HUES64 (cell line): ENCODE measurements around the gene DNAL1.

Experiments
- H3K27ac ChIP-seq: 2 replicates; pipeline ENCODE4 v1.7.0; 2013; ENCODE audit warnings: low read depth, low read length, inconsistent platforms
- H3K27me3 ChIP-seq: 2 replicates; pipeline ENCODE4 v1.6.1; 2013; ENCODE audit warnings: mild to moderate bottlenecking, low read length; ENCODE audit not compliant: insufficient read depth
- H3K36me3 ChIP-seq: 2 replicates; pipeline ENCODE4 v1.6.1; 2013; ENCODE audit warnings: mild to moderate bottlenecking, low read length; ENCODE audit not compliant: insufficient read depth
- H3K4me1 ChIP-seq: 2 replicates; pipeline ENCODE4 v1.6.1; 2013; ENCODE audit warnings: mild to moderate bottlenecking, low read length, moderate library complexity; ENCODE audit not compliant: insufficient read depth
- H3K4me3 ChIP-seq: 2 replicates; pipeline ENCODE4 v1.5.1; 2013; ENCODE audit warnings: mild to moderate bottlenecking, low read length, moderate library complexity
- H3K9ac ChIP-seq: 2 replicates; pipeline ENCODE4 v1.6.1; 2013; ENCODE audit warnings: mild to moderate bottlenecking, low read depth, low read length
- H3K9me3 ChIP-seq: 2 replicates; pipeline ENCODE4 v1.6.1; 2013; ENCODE audit warnings: low read depth, low read length; ENCODE audit not compliant: insufficient read depth
- WGBS: fragments of 150-250, 120-280 bp; methylation state at CpG from one replicate; pipeline ENCODE4 v1.1.7; 2013; ENCODE audit warnings: missing lambda C conversion rate; 5-methylcytosine and 5-hydroxymethylcytosine counted together

DNAL1 gene

DNA sequence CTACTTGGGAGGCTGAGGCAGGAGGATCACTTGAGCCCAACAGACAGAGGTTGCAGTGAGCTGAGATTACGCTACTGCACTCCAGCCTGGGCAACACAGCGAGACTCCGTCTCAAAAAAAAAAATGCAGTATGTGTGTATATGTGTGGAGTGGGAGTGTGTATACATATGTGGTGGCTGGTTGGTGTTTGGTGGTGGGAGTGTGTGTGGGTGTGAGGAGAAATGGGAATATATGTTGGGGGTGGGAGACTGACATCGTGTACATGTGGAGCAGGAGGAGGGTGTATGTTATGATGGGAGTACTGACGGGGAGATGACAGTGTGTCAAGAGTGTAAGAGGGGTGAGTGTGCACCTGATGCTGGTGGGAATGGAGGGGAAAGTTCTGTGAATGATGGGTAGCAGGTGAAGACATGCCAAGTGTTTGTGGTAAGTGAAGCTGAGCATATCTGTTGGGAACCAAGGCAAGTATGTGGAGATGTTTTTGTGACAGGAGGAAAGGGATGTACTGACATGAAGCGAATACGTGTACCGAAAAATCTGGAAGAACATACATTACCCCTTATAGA is 65.2 kb downstream of the DNAL1 start:
- no peak overlapping the region for H3K9ac ChIP-seq
- H3K27me3 ChIP-seq: peaks cover 5% of the 10 kb centered on the region; the same call in 1 of the 2 replicates
- H3K9me3 ChIP-seq: no peaks in the 10 kb centered on the region
- peaks cover 12% of the 10 kb centered on the region; the same call in 1 of the 2 replicates for H3K4me1 ChIP-seq
- 94% methylated on average over 7 of the region's 8 CpGs for WGBS
- H3K36me3 ChIP-seq: no peaks in the 10 kb centered on the region
- no peak overlapping the region for H3K27ac ChIP-seq
- no peak overlapping the region for H3K4me3 ChIP-seq

DNA sequence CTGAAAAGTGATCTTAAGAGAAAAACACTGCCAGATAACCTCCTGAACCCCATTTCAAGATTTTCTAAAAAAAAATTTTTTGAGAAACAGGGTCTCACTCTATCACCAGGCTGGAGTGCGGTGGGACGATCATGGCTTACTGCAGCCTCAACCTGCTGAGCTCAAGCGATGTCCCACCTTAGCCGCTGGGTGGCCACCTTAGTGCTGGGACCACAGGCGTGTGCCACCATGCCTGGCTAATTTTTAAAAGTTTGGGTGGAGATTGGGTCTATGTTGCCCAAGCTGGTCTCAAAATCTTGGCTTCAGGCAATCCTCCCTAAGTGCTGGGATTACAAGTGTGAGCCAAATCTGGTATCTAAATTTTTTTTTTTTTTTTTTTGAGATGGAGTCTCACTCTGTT is 66.0 kb downstream of the DNAL1 start:
- no peak overlapping the region for H3K9ac ChIP-seq
- H3K4me1 ChIP-seq: peaks cover 12% of the 10 kb centered on the region; the same call in 1 of the 2 replicates
- peaks cover 9% of the 10 kb centered on the region; the same call in 1 of the 2 replicates for H3K27me3 ChIP-seq
- 84% methylated on average over 5 of the region's 5 CpGs for WGBS
- no peaks in the 10 kb centered on the region for H3K36me3 ChIP-seq
- no peaks in the 10 kb centered on the region for H3K9me3 ChIP-seq
- H3K4me3 ChIP-seq: no peak overlapping the region
- no peak overlapping the region for H3K27ac ChIP-seq

DNA sequence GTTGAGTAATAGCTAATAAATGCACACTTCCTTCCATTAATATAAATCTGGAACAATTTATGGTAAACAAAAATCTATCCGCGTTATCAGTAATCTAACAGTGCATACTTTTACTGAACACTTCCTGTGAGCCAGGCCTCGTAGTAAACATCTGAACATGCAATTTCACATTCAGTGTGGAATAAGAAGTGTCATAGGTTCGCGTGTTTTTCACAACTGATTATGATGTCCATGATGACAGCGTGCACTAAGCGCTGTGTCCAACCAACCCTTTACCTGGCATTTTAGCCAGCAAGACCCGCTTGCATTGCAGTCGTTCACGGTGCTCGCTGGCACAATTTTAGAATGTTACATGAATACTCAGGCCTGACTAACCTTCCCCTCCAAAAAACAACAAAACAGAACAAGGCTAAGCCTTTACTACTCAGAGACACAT is 67.3 kb downstream of the DNAL1 start:
- peak overlapping the region; percentile 75 for H3K4me3 ChIP-seq
- H3K9me3 ChIP-seq: no peaks in the 10 kb centered on the region
- H3K9ac ChIP-seq: 0 out of 2 replicates have a peak overlapping the region, but pooled peaks have one; percentile 42
- no peak overlapping the region for H3K27ac ChIP-seq
- H3K27me3 ChIP-seq: peaks cover 12% of the 10 kb centered on the region; the same call in 1 of the 2 replicates
- WGBS: 74% methylated on average over 11 of the region's 11 CpGs
- H3K36me3 ChIP-seq: no peaks in the 10 kb centered on the region
- peaks cover 12% of the 10 kb centered on the region; the same call in 1 of the 2 replicates for H3K4me1 ChIP-seq

DNA sequence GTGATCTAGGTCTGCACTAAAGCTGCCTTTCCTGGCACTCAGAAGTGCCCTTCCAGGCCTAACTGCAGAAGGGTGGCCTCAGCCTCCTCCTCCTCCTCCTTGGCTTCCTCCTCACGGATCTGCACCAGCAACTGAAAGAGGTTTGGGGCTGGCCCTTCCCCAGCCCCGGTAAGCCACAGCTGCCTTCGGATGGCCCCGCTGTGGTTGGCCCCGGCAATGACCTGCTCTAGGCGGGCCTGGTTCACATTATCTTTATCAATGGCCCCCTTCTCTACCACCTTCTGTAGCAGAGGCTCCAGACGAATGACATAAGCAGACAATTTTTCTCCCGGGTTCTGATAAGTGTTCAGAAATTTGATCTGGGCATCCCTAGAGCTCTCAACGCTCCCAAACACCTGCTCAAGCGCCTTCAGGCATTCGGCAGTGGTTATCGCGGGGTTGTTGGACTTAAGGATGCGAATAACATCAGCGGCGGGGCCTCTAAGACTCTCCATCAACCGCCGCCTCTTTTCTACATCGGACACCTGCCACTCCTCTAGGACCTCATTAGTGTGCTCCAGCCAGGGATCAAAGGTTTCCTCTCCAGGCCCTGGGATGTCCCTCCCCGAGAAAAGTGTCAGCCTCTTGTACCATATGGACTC is 67.9 kb downstream of the DNAL1 start:
- Histone ChIP-seq H3K27me3 (peaks cover 12% of the 10 kb centered on the region; the same call in 1 of the 2 replicates), H3K27ac (no peak overlapping the region), H3K4me3 (peak overlapping the region; percentile 75), H3K4me1 (peaks cover 17% of the 10 kb centered on the region; the same call in 1 of the 2 replicates), H3K9ac (peak overlapping the region; percentile 92), H3K36me3 (no peaks in the 10 kb centered on the region), H3K9me3 (no peaks in the 10 kb centered on the region)
- 3% methylated on average over 20 of the region's 20 CpGs for WGBS

DNA sequence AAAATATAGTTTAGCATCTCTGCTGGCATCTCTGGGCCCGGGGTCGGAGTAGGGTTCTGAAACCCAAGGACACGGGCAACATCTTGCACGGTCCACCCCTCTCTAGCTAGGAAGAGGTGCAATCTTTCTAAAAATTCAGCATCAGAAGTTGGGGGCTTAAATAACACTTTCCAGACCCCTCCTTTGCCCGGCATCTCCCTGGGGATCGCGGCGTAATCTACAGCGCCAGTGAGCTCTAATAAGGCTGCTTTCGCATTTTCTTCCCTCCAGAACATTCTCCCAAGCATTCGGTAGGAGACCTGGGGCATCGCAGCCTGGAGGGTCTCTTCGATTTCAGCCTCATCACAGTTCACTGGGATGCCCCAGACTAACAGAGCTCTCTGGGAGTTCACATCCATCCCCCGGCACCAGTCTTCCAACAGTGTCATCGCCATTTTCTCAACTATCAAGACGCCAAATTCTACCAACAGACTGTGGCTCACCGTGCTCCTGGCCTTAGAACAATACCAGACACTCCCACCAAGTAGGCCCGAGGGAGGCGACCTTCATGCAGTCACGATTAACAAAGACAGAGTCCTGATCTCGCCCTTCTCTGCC is 68.5 kb downstream of the DNAL1 start:
- H3K9me3 ChIP-seq: no peaks in the 10 kb centered on the region
- peak overlapping the region; percentile 92 for H3K9ac ChIP-seq
- peaks cover 16% of the 10 kb centered on the region; the same call in 1 of the 2 replicates for H3K27me3 ChIP-seq
- H3K27ac ChIP-seq: peak overlapping the region; percentile 88
- H3K4me1 ChIP-seq: peaks cover 24% of the 10 kb centered on the region; the same call in 1 of the 2 replicates
- H3K36me3 ChIP-seq: no peaks in the 10 kb centered on the region
- peak overlapping the region; percentile 75 for H3K4me3 ChIP-seq
- under 1% methylated on average over 21 of the region's 21 CpGs for WGBS

DNA sequence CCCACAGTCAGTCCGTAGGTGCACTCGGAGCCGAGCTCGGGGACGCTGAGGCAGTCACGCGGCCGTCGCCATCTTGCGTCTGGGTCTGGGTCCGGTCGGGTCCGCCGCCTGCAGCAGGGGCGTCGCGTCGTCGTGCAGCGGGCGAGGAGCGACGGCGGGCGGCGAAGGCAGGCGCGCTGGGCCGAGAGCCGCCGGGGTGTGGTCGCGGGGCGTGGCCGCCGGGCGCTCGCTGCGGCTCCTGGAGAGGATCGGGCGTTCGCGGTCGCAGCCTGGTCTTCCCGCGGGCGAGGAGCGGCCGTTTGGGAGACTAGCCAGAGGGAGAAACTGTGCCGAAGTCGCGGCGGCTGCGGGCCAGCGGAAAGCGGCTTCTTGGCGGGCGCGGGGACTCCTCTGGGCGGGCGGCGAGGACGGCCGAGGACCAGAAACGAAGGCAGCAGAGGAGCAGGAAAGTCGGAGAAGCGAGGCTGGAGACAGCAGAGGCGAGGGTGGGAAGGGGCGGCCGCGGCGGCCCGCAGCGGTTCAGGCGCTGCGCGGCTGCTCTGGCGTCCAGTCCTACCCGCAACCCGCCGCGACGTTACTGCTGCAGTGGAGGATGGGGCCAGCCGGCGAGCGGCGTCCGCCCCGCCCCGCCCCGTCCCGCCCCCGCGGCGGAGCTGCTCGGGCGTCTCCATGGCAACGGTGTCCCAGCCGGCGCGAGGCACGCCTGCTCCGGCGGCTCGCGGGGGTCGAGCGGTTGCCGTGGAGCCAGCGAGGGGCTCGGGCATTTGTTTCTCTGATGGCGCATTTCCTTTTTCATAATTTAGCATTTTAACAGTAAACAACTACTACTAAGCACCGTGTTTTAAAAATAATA is 69.2 kb downstream of the DNAL1 start, which contains the start of gene PNMA1:
Gene PNMA1, minus strand, starts transcription at position 582 of the 853 bp plus-strand sequence. CDS start 745 bp downstream, outside the sequence.
- Histone ChIP-seq H3K27me3 (peaks cover 16% of the 10 kb centered on the region; the same call in 1 of the 2 replicates), H3K4me1 (peaks cover 27% of the 10 kb centered on the region; the same call in 1 of the 2 replicates), H3K4me3 (peak within 1 kb of the TSS; percentile 75), H3K27ac (peak within 1 kb of the TSS; percentile 88), H3K9me3 (no peaks in the 10 kb centered on the region), H3K9ac (peak within 1 kb of the TSS; percentile 92), H3K36me3 (no peaks in the 10 kb centered on the region)
- WGBS: under 1% methylated on average over 112 of the region's 113 CpGs

DNA sequence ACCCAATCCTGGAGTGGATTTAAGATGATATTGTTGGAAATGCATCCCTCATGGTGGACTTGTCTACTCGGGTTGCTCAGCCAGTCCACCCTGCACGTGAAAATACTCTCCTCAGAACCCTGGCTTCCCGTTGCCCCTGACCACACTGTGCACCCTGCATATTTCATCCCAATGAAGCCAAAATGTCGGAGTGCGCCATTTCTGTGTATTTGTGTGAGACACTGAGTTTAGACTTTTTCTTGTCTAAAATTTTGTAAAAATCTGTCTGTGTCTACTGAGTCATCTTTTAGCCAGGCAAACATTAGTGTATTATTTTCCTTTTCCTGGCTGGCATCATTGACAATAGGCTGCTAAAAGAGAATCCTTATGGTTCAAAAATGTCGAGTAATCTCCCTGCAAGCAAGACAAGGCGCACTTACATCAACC is 69.9 kb downstream of the DNAL1 start:
- Histone ChIP-seq H3K9ac (no peak overlapping the region; the same call in 1 of the 2 replicates), H3K4me1 (peaks cover 33% of the 10 kb centered on the region; the same call in 1 of the 2 replicates), H3K9me3 (no peaks in the 10 kb centered on the region), H3K27me3 (peaks cover 16% of the 10 kb centered on the region; the same call in 1 of the 2 replicates), H3K36me3 (no peaks in the 10 kb centered on the region), H3K4me3 (peak overlapping the region; percentile 75), H3K27ac (no peak overlapping the region)
- WGBS: 56% methylated on average over 7 of the region's 7 CpGs

DNA sequence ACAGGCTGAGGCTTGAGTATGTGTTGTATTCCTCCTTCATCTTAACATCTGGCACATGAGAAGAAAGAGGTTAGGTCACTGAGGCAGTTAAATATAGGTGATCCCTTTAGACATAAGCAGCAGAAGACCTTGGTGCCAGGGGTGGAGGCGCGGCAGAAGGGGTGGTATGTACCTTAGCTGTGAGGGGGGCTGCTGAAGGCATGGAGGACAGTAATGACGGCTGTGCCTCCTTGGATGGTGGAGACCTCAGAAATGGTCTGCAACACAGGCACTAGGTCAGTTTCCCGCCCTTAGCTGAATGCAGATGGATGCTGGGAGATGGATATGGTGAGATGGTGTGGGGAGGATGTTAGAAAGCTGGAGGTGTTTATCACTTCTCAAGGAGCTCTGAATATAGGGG is 70.9 kb downstream of the DNAL1 start:
- peaks cover 36% of the 10 kb centered on the region; the same call in 1 of the 2 replicates for H3K4me1 ChIP-seq
- H3K27me3 ChIP-seq: peaks cover 16% of the 10 kb centered on the region; the same call in 1 of the 2 replicates
- H3K36me3 ChIP-seq: no peaks in the 10 kb centered on the region
- H3K9ac ChIP-seq: no peak overlapping the region
- WGBS: 92% methylated on average over 4 of the region's 4 CpGs
- H3K9me3 ChIP-seq: no peaks in the 10 kb centered on the region
- H3K27ac ChIP-seq: no peak overlapping the region
- H3K4me3 ChIP-seq: no peak overlapping the region

DNA sequence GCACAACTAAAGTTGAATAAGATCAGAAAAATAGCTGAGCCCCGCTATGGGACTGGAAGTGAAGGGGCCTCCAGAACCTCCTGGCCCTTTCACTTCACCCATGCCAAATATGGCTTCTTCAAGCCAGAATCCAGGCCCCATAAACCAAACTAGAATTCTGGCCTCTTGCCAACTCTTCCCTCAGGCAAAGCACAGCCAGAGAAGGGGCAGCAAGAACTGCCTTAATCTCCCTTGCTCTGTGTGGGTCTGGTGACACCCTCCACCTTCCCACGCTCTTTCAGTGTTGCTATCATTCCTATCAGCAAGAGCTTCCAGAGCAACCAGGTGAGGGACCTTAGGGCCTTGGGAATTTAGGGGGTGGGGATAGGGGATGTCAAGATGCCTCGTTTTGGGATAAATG is 72.5 kb downstream of the DNAL1 start:
- peaks cover 7% of the 10 kb centered on the region for H3K36me3 ChIP-seq
- peaks cover 39% of the 10 kb centered on the region for H3K4me1 ChIP-seq
- H3K9ac ChIP-seq: no peak overlapping the region
- 89% methylated on average over 3 of the region's 3 CpGs for WGBS
- peaks cover 16% of the 10 kb centered on the region; the same call in 1 of the 2 replicates for H3K27me3 ChIP-seq
- no peak overlapping the region for H3K27ac ChIP-seq
- H3K9me3 ChIP-seq: no peaks in the 10 kb centered on the region
- peak overlapping the region; percentile 62; the same call in 1 of the 2 replicates for H3K4me3 ChIP-seq

DNA sequence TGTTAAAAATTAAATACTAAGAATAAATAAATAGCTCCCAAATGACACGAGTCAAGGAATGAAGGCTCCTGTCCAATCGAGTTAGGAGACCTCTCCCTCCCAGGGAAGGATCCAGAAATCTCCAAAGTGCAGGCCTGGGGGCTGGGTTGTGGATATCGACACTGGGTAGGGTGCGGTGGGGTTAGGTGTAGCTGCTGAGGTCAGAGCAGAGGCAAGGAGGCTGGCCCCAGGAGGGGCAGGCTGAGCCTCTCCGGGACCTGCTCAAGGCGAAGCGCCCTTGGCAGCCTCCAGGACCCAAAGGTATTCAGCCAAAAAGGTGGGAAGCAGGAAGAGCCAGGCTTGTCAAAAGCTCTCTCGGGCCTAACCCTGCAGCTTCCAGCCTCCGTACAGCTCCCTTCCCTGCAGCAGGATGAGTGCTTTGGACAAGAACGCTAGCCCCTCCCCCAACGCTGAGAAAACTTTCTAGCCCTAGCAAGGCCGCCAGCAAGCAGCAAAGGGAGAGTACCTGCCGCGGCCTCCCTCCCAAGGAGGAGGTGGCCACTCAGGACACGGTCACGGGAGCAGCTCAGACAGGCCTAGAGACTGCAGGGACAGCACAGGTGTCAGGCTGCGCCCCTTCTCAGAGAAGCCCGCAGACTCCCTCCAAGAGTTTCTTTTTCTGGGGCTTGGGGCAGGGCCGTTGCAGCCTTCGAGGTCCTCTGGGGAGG is 73.1 kb downstream of the DNAL1 start:
- Histone ChIP-seq H3K4me1 (peaks cover 38% of the 10 kb centered on the region), H3K27me3 (peaks cover 16% of the 10 kb centered on the region; the same call in 1 of the 2 replicates), H3K4me3 (peak overlapping the region; percentile 62), H3K27ac (peak overlapping the region; percentile 15; the same call in 1 of the 2 replicates), H3K9me3 (no peaks in the 10 kb centered on the region), H3K36me3 (peaks cover 12% of the 10 kb centered on the region), H3K9ac (peak overlapping the region; percentile 81)
- 48% methylated on average over 20 of the region's 20 CpGs for WGBS
